NT2/D1 (cell line): Measurements from ENCODE around the gene POLDIP3.

ENCODE experiments used
- YY1 ChIP-seq: IDR thresholded peaks from 2 replicates; pipeline ENCODE4 v1.6.1; 2011; ENCODE audit not compliant: insufficient read length, insufficient read depth
- ZNF274 ChIP-seq: IDR thresholded peaks from 2 replicates; pipeline ENCODE4 v1.6.1; 2011; ENCODE audit warnings: mild to moderate bottlenecking, low read depth, low read length

DNA sequence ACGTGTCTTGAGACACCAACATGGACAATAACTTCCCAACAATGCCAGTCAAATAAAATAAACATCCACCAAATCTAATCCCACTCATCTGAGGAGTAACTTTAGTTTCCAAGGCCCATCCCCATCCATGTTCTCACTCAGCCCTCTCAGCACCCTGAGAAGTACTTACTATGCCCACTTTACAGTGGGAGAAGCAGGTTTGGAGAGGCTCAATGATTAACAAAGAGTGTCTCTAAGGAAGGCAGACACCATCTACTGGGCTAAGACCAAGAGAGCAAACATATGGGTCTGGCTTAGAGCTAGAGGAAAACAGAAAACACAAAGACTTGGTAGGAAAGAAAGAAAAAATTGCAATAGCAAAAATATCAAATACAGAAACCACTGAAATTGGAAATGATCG, 11.3 kb downstream of the POLDIP3 start:
- TF ChIP-seq YY1 (no peak), ZNF274 (no peak)
